Measurements from ENCODE around the gene ULK2.

Gene ULK2

GRCh38 chr17:19877364-19877945, 9.7 kb upstream of the ULK2 start:
- H3K4me3 ChIP-seq (ENCODE audit: low read depth, low read length), result no peak overlapping the region
- CTCF ChIA-PET, result no interaction called here
- no peaks in the 10 kb centered on the region for H3K9me3 ChIP-seq (ENCODE audit: control insufficient read depth, insufficient read depth, low read depth, low read length)
- H3K27ac ChIP-seq (ENCODE audit: extremely low read depth, low read depth, low read length), result no peak overlapping the region
- no peaks in the 10 kb centered on the region for H3K4me1 ChIP-seq (ENCODE audit: control insufficient read depth, insufficient read depth, low read length)
- TF ChIP-seq MZF1 (tag by site-specific recombination; IDR thresholded peaks at IDR 0.05; ENCODE audit: borderline replicate concordance) (no peak), KLF7 (tag by site-specific recombination; IDR thresholded peaks at IDR 0.05; ENCODE audit: borderline replicate concordance) (no peak), GLIS2 (tag by site-specific recombination; IDR thresholded peaks at IDR 0.05) (no peak), ZNF843 (tag by site-specific recombination; IDR thresholded peaks at IDR 0.05) (no peak), ZBTB1 (tag by site-specific recombination; IDR thresholded peaks at IDR 0.05) (no peak), BCL11A (tag by site-specific recombination; IDR thresholded peaks at IDR 0.05; ENCODE audit: low read depth) (no peak), ZNF768 (tag by site-specific recombination; IDR thresholded peaks at IDR 0.05) (no peak), ZNF433 (tag by site-specific recombination; IDR thresholded peaks at IDR 0.05; ENCODE audit: low read depth) (no peak), ZNF266 (tag by site-specific recombination; IDR thresholded peaks at IDR 0.05; ENCODE audit: low read depth) (no peak), ZNF658 (tag by site-specific recombination; IDR thresholded peaks at IDR 0.05) (no peak), HIC1 (tag by site-specific recombination; IDR thresholded peaks at IDR 0.05) (no peak), ZNF138 (tag by site-specific recombination; IDR thresholded peaks at IDR 0.05; ENCODE audit: borderline replicate concordance) (no peak), ZNF18 (tag by site-specific recombination; IDR thresholded peaks at IDR 0.05) (no peak)
- POLR2A ChIA-PET, result interaction anchor here (0.5 kb wide), 1 partner anchor 16 kb away, joined by 3 read pairs; no protein-coding TSS in a partner anchor
- no peaks in the 10 kb centered on the region for H3K36me3 ChIP-seq (ENCODE audit: control insufficient read depth in 2 of 2, insufficient read depth in 1 of 2, low read length in 2 of 2)

- Histone ChIP-seq H3K36me3 (ENCODE audit: control insufficient read depth in 2 of 2, insufficient read depth in 1 of 2, low read length in 2 of 2) (no peaks in the 10 kb centered on the region), H3K9me3 (ENCODE audit: control insufficient read depth, insufficient read depth, low read depth, low read length) (no peaks in the 10 kb centered on the region), H3K27ac (ENCODE audit: extremely low read depth, low read depth, low read length) (no peak overlapping the region), H3K4me1 (ENCODE audit: control insufficient read depth, insufficient read depth, low read length) (no peaks in the 10 kb centered on the region), H3K4me3 (ENCODE audit: low read depth, low read length) (no peak overlapping the region)
- CTCF ChIA-PET, result no interaction called here
- POLR2A ChIA-PET, result interaction anchor here (0.5 kb wide), 1 partner anchor 15 kb away, joined by 3 read pairs; no protein-coding TSS in a partner anchor
- TF ChIP-seq ZNF529 (tag by site-specific recombination; IDR thresholded peaks at IDR 0.05; ENCODE audit: insufficient replicate concordance), result no peak
- no peak for TF ChIP-seq MZF1 (tag by site-specific recombination; IDR thresholded peaks at IDR 0.05; ENCODE audit: borderline replicate concordance)
- TF ChIP-seq ZNF473 (tag by site-specific recombination; IDR thresholded peaks at IDR 0.05), result no peak
- TF ChIP-seq ZBTB21 (tag by site-specific recombination; IDR thresholded peaks at IDR 0.05), result no peak
- no peak for TF ChIP-seq ZNF513 (tag by site-specific recombination; IDR thresholded peaks at IDR 0.05)
- no peak for TF ChIP-seq REST (tag by site-specific recombination; IDR thresholded peaks at IDR 0.05)
- TF ChIP-seq ZNF623 (tag by site-specific recombination; IDR thresholded peaks at IDR 0.05), result no peak
- no peak for TF ChIP-seq PATZ1 (tag by site-specific recombination; IDR thresholded peaks at IDR 0.05)
- TF ChIP-seq ELK4 (IDR thresholded peaks at IDR 0.05; ENCODE audit: borderline replicate concordance, low read depth, low read length), result no peak
- no peak for TF ChIP-seq ZEB2 (tag by site-specific recombination; IDR thresholded peaks at IDR 0.05)
Measured at GRCh38 chr17:19876529-19877161, 8.9 kb upstream of the ULK2 start.
